ENCODE measurements around the gene TAS2R41. TPM values are rescaled to one million over a fixed set of nuclear protein-coding genes. Genes with fewer than 3 reads are reported as not detected.
A peak's percentile ranks its signal among the peaks of the same experiment; 100 is the strongest.

Gene TAS2R41
- total RNA-seq, 4 donors from 2014 or later: not detected

DNA sequence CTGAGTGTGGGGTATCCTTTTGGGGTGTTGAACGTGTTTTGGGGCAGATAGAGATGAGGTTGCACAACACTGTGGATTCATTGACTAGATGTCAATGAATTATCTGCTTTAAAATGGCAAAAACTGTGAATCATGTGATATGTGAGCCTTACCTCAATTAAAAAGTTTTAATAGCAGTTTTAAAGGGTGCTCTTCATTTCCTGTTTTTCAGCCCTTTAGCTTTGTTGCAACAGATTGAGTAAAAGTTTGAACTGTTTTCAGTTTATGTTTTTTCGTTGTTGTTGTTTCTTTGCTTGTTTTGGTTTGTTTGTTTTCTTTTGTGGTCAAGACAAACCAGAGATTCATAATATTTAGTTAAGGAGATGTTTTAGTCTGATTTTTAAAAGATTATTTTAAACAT lies 9.4 kb downstream of the TAS2R41 start:
- no peak for DNase-seq (ENCODE audit: low spot score in 2 of 2)

GRCh38 chr7:143487566-143487965 lies 9.9 kb downstream of the TAS2R41 start:
- DNase-seq (ENCODE audit: low spot score in 2 of 2): peak; percentile 84 to 90
- WGBS: 28% methylated on average over 5 of the region's 5 CpGs
- H3K27ac ChIP-seq: peak overlapping the region; percentile 82

More for the DNA sequence above, 9.4 kb downstream of the TAS2R41 start:
- H3K27ac ChIP-seq: peak overlapping the region; percentile 82
- no peak for TF ChIP-seq POLR2A (IDR thresholded peaks at IDR 0.05)
- no peak for TF ChIP-seq POLR2AphosphoS5 (IDR thresholded peaks at IDR 0.05)
- TF ChIP-seq, protein P1, sequence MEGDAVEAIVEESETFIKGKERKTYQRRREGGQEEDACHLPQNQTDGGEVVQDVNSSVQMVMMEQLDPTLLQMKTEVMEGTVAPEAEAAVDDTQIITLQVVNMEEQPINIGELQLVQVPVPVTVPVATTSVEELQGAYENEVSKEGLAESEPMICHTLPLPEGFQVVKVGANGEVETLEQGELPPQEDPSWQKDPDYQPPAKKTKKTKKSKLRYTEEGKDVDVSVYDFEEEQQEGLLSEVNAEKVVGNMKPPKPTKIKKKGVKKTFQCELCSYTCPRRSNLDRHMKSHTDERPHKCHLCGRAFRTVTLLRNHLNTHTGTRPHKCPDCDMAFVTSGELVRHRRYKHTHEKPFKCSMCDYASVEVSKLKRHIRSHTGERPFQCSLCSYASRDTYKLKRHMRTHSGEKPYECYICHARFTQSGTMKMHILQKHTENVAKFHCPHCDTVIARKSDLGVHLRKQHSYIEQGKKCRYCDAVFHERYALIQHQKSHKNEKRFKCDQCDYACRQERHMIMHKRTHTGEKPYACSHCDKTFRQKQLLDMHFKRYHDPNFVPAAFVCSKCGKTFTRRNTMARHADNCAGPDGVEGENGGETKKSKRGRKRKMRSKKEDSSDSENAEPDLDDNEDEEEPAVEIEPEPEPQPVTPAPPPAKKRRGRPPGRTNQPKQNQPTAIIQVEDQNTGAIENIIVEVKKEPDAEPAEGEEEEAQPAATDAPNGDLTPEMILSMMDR (IDR thresholded peaks at IDR 0.05): no peak
- no peak for TF ChIP-seq EP300 (IDR thresholded peaks at IDR 0.05)
- 41% methylated on average over 2 of the region's 2 CpGs for WGBS
- H3K4me1 ChIP-seq: peaks cover 25% of the 10 kb centered on the region
- no peaks in the 10 kb centered on the region for H3K9me3 ChIP-seq
- H3K27me3 ChIP-seq: no peaks in the 10 kb centered on the region
- H3K4me3 ChIP-seq: no peak overlapping the region
- H3K36me3 ChIP-seq: no peaks in the 10 kb centered on the region

GRCh38 chr7:143490717-143491306 lies 13.1 kb downstream of the TAS2R41 start:
- 100% methylated on average over 1 of the region's 1 CpG for WGBS
- Histone ChIP-seq H3K9me3 (no peaks in the 10 kb centered on the region), H3K4me1 (peaks cover 35% of the 10 kb centered on the region), H3K27me3 (no peaks in the 10 kb centered on the region), H3K36me3 (no peaks in the 10 kb centered on the region), H3K4me3 (no peak overlapping the region), H3K27ac (peak overlapping the region; percentile 12)
- DNase-seq (ENCODE audit: low spot score in 2 of 2): no peak
- no peak for TF ChIP-seq EP300 (IDR thresholded peaks at IDR 0.05)
- TF ChIP-seq, protein P1 (IDR thresholded peaks at IDR 0.05): peak in 1 of 2 donors; percentile 23

More at GRCh38 chr7:143487566-143487965, 9.9 kb downstream of the TAS2R41 start:
- Histone ChIP-seq H3K4me3 (no peak overlapping the region), H3K4me1 (peaks cover 30% of the 10 kb centered on the region), H3K36me3 (no peaks in the 10 kb centered on the region), H3K9me3 (no peaks in the 10 kb centered on the region), H3K27me3 (no peaks in the 10 kb centered on the region)
- no peak for TF ChIP-seq POLR2A (IDR thresholded peaks at IDR 0.05)
- peak in 1 of 3 donors; percentile 21 for TF ChIP-seq POLR2AphosphoS5 (IDR thresholded peaks at IDR 0.05)
- TF ChIP-seq, protein P1 (IDR thresholded peaks at IDR 0.05): no peak
- no peak for TF ChIP-seq EP300 (IDR thresholded peaks at IDR 0.05)

DNA sequence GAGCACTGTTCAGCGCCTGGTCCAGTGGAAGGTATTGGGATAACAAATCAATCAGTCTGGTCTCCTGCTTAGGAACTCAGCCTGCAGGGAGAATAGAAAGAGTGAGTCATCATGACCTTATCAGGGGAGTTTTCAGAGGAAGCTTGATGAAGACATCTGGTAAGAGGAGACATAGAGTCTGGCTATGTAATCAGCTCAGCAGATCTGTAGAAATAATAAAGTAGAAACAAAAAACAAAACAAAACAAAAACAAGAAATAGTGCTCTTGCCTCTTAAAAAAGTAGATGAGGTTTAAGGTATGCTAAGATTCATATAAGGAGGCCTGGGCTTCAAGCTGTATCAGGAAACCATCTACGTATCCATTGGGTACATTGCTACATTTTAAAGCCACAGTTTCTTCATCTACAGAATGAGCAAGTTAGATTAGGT lies 14.4 kb downstream of the TAS2R41 start:
- WGBS: 59% methylated on average over 2 of the region's 2 CpGs
- no peaks in the 10 kb centered on the region for H3K36me3 ChIP-seq
- H3K4me3 ChIP-seq: no peak overlapping the region
- H3K27me3 ChIP-seq: no peaks in the 10 kb centered on the region
- peak overlapping the region; percentile 62 for H3K27ac ChIP-seq
- H3K9me3 ChIP-seq: no peaks in the 10 kb centered on the region
- DNase-seq (ENCODE audit: low spot score in 2 of 2): no peak
- TF ChIP-seq POLR2A (IDR thresholded peaks at IDR 0.05): no peak
- TF ChIP-seq POLR2AphosphoS5 (IDR thresholded peaks at IDR 0.05): peak in 1 of 3 donors; percentile 31
- peaks cover 27% of the 10 kb centered on the region for H3K4me1 ChIP-seq

DNA sequence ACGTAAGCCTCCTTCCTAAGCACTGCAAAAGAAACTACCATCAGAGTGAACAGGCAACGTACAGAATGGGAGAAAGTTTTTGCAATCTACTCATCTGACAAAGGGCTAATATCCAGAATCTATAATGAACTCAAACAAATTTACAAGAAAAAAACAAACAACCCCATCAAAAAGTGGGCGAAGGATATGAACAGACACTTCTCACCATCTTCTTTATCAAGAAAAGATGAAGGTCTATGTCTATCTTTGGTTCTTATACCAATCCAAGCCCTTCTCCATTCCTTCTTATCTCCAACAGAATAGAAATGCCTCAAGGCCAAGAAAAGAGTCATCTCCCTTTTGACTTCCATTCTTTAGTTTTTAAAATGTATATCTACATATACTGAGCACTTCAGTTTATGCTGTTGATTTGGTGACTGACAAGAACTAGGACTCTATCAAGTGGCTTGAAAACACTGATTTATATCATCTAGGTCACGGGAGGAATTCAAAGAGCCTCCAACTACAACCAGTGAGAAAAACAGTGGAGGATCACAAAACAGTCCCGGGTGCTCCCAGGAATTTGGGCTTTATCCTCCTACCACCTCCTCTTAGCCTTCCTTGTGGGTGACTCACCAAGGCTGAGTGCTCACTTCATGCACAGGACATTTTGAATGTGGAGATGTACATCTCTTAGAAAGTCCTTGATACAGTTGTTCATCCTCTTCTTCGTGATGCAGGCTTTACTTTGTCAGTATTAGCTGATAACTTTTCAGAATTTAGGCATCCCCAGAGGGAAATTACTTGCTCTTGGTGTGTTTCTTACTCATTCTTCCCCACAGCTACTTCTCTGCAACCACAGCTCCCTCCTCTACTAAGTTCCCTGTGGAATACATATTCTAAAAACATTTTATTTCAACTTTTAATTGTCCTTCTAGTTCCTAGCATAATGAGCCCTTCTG lies 15.4 kb downstream of the TAS2R41 start:
- TF ChIP-seq POLR2AphosphoS5 (IDR thresholded peaks at IDR 0.05) (no peak), EP300 (IDR thresholded peaks at IDR 0.05) (no peak), POLR2A (IDR thresholded peaks at IDR 0.05) (no peak)
- TF ChIP-seq, protein P1 (IDR thresholded peaks at IDR 0.05): no peak
- no peaks in the 10 kb centered on the region for H3K36me3 ChIP-seq

More for the DNA sequence above, 15.4 kb downstream of the TAS2R41 start:
- peak overlapping the region; percentile 62 for H3K27ac ChIP-seq
- no peaks in the 10 kb centered on the region for H3K9me3 ChIP-seq
- H3K4me1 ChIP-seq: peaks cover 27% of the 10 kb centered on the region
- WGBS: 76% methylated on average over 6 of the region's 6 CpGs
- DNase-seq (ENCODE audit: low spot score in 2 of 2): no peak
- H3K4me3 ChIP-seq: no peak overlapping the region
- H3K27me3 ChIP-seq: no peaks in the 10 kb centered on the region
